Peyer's patch (tissue), 4 donors: ENCODE results near the gene ZNF813. TPM values are rescaled to one million over a fixed set of nuclear protein-coding genes. Genes with fewer than 3 reads are reported as not detected.
A peak's percentile ranks its signal among the peaks of the same experiment; 100 is the strongest.
"Not testable (repeated sequence)": the region's sequence is repeated elsewhere in the genome, so short reads cannot be mapped to it uniquely, and the experiment has no call there.

ENCODE experiments used
- DNase-seq, 3 donors: peaks; one replicate each; pipeline ENCODE4 v3.0.0-alpha.2; 2017 to 2019
- H3K27ac ChIP-seq, 4 donors: fragments of 200-600 bp; sonication (generic); one replicate each; pipeline ENCODE4 v1.5.1; 2016 to 2019
- H3K27me3 ChIP-seq, 2 donors: fragments of 200-600 bp; sonication (generic); one replicate each; pipeline ENCODE4 v1.5.1; 2019
- H3K36me3 ChIP-seq, 3 donors: fragments of 200-600 bp; sonication (generic); one replicate each; pipeline ENCODE4 v1.5.1; 2016 to 2019
- H3K4me1 ChIP-seq, 4 donors: fragments of 200-600 bp; sonication (generic); one replicate each; pipeline ENCODE4 v1.5.1; 2016 to 2019
- H3K4me3 ChIP-seq, 4 donors: fragments of 200-600 bp; sonication (generic); 1 replicate in 3 of 4; 2 replicates in 1 of 4; pipeline ENCODE4 v1.5.1; 2016 to 2019; ENCODE audit warnings: mild to moderate bottlenecking in 1 of 4
- H3K9me3 ChIP-seq, 4 donors: fragments of 200-600 bp; sonication (generic); one replicate each; pipeline ENCODE4 v1.5.1; 2016 to 2019; ENCODE audit warnings: mild to moderate bottlenecking in 1 of 4
- CTCF ChIP-seq, 6 experiments: fragments of 450-650 bp in 4 of 6; fragments of 200-600 bp in 2 of 6; sonication (generic) in 1 of 6; IDR thresholded peaks; one replicate each; pipeline ENCODE4 v1.5.1; 2017 to 2019; ENCODE audit warnings: antibody characterized with exemption in 6 of 6, mild to moderate bottlenecking in 3 of 6, moderate library complexity in 1 of 6
- POLR2A ChIP-seq, 2 donors: fragments of 450-650 bp; IDR thresholded peaks; one replicate each; pipeline ENCODE4 v1.5.1; 2017; ENCODE audit warnings: antibody characterized with exemption in 2 of 2, mild to moderate bottlenecking in 2 of 2, moderate library complexity in 2 of 2
- total RNA-seq, 4 donors: library from RNA; depleted of rRNA; stranded (reverse); fragments of >200 nt; gene quantifications; one replicate each; pipeline ENCODE4 v1.1.0, GENCODE V29; 2016

The ZNF813 gene
- total RNA-seq, 4 donors from 2014 or later, result 3.0 to 27.2 (median 5.8) TPM

GRCh38 chr19:53462861-53463260 lies 4.7 kb upstream of the ZNF813 start:
- H3K9me3 ChIP-seq, result peaks cover 0 to 21% (median 7%) of the 10 kb centered on the region in 4 donors
- no peak overlapping the region for H3K27ac ChIP-seq
- no peaks in the 10 kb centered on the region for H3K36me3 ChIP-seq
- no peak overlapping the region for H3K4me3 ChIP-seq
- TF ChIP-seq POLR2A (IDR thresholded peaks at IDR 0.05) (no peak), CTCF (IDR thresholded peaks at IDR 0.05) (no peak)
- H3K4me1 ChIP-seq, result peaks cover 0 to 6% (median 0%) of the 10 kb centered on the region in 4 donors
- DNase-seq, result no peak
- no peaks in the 10 kb centered on the region for H3K27me3 ChIP-seq

GRCh38 chr19:53463263-53463662 lies 4.3 kb upstream of the ZNF813 start:
- Histone ChIP-seq H3K4me3 (no peak overlapping the region), H3K9me3 (peaks cover 0 to 18% (median 7%) of the 10 kb centered on the region in 4 donors), H3K27ac (no peak overlapping the region), H3K4me1 (peaks cover 0 to 9% (median 0%) of the 10 kb centered on the region in 4 donors), H3K36me3 (no peaks in the 10 kb centered on the region), H3K27me3 (no peaks in the 10 kb centered on the region)
- TF ChIP-seq CTCF (IDR thresholded peaks at IDR 0.05) (no peak), POLR2A (IDR thresholded peaks at IDR 0.05) (no peak)
- peak in 1 of 3 donors; percentile 45 for DNase-seq

GRCh38 chr19:53466726-53467484 lies 628 bp upstream of the ZNF813 start:
- H3K27ac ChIP-seq, result peak overlapping the region in 3 of 4 donors; percentile 51 to 79 (median 66)
- TF ChIP-seq POLR2A (IDR thresholded peaks at IDR 0.05), result no peak
- no peak for TF ChIP-seq CTCF (IDR thresholded peaks at IDR 0.05)
- DNase-seq, result peak in 2 of 3 donors; percentile 24 to 53

GRCh38 chr19:53468628-53469027 lies 1.1 kb downstream of the ZNF813 start:
- Histone ChIP-seq H3K9me3 (peaks cover 0 to 19% (median 0%) of the 10 kb centered on the region in 4 donors), H3K4me3 (peak overlapping the region in 1 of 4 donors; percentile 81), H3K27ac (peak overlapping the region in 1 of 4 donors; percentile 66), H3K4me1 (peaks cover 0 to 12% (median 0%) of the 10 kb centered on the region in 4 donors)
- not testable (repeated sequence) for H3K27me3 ChIP-seq, H3K36me3 ChIP-seq, DNase-seq

More at GRCh38 chr19:53466726-53467484, 628 bp upstream of the ZNF813 start:
- H3K27me3 ChIP-seq, result no peaks in the 10 kb centered on the region
- peaks cover 0 to 12% (median 0%) of the 10 kb centered on the region in 4 donors for H3K4me1 ChIP-seq
- H3K9me3 ChIP-seq, result peaks cover 0 to 20% (median 2%) of the 10 kb centered on the region in 4 donors
- no peaks in the 10 kb centered on the region for H3K36me3 ChIP-seq
- H3K4me3 ChIP-seq, result peak overlapping the region; percentile 51 to 81 (median 58)

- no peak for DNase-seq
- peaks cover 0 to 7% (median 0%) of the 10 kb centered on the region in 4 donors for H3K4me1 ChIP-seq
- H3K36me3 ChIP-seq, result peaks cover 0 to 8% (median 0%) of the 10 kb centered on the region in 3 donors
- H3K27ac ChIP-seq, result no peak overlapping the region
- no peaks in the 10 kb centered on the region for H3K27me3 ChIP-seq
- no peak overlapping the region for H3K4me3 ChIP-seq
- TF ChIP-seq POLR2A (IDR thresholded peaks at IDR 0.05), result no peak
- no peak for TF ChIP-seq CTCF (IDR thresholded peaks at IDR 0.05)
- H3K9me3 ChIP-seq, result peaks cover 0 to 27% (median 0%) of the 10 kb centered on the region in 4 donors
Measured at GRCh38 chr19:53471916-53472315, 4.4 kb downstream of the ZNF813 start.

GRCh38 chr19:53474832-53475231 lies 7.3 kb downstream of the ZNF813 start:
- H3K27me3 ChIP-seq, H3K27ac ChIP-seq, DNase-seq, H3K4me1 ChIP-seq, H3K4me3 ChIP-seq: not testable (repeated sequence)
- peaks cover 0 to 52% (median 0%) of the 10 kb centered on the region in 4 donors for H3K9me3 ChIP-seq
- H3K36me3 ChIP-seq, result peaks cover 0 to 32% (median 0%) of the 10 kb centered on the region in 3 donors

- DNase-seq, H3K4me3 ChIP-seq: not testable (repeated sequence)
- peaks cover 0 to 32% (median 0%) of the 10 kb centered on the region in 3 donors for H3K36me3 ChIP-seq
Measured at GRCh38 chr19:53475470-53475869, 7.9 kb downstream of the ZNF813 start.

GRCh38 chr19:53483751-53484150 lies 16.2 kb downstream of the ZNF813 start:
- H3K27me3 ChIP-seq, H3K4me1 ChIP-seq, DNase-seq, H3K27ac ChIP-seq, H3K4me3 ChIP-seq: not testable (repeated sequence)
- H3K36me3 ChIP-seq, result peaks cover 0 to 56% (median 0%) of the 10 kb centered on the region in 3 donors
- peaks cover 0 to 60% (median 9%) of the 10 kb centered on the region in 4 donors for H3K9me3 ChIP-seq

More at GRCh38 chr19:53475470-53475869, 7.9 kb downstream of the ZNF813 start:
- H3K27ac ChIP-seq, H3K27me3 ChIP-seq, H3K4me1 ChIP-seq: not testable (repeated sequence)
- peaks cover 0 to 57% (median 0%) of the 10 kb centered on the region in 4 donors for H3K9me3 ChIP-seq
